Measurements from ENCODE around the gene SEC24D. TPM values are rescaled to one million over a fixed set of nuclear protein-coding genes. Genes with fewer than 3 reads are reported as not detected.

SEC24D gene
- total and polyA plus RNA-seq, 2 of the 8 experiments (the other 6 are each of a cell fraction or from before 2014, with no cell fraction given), result 28.9 to 91.6 TPM

DNA sequence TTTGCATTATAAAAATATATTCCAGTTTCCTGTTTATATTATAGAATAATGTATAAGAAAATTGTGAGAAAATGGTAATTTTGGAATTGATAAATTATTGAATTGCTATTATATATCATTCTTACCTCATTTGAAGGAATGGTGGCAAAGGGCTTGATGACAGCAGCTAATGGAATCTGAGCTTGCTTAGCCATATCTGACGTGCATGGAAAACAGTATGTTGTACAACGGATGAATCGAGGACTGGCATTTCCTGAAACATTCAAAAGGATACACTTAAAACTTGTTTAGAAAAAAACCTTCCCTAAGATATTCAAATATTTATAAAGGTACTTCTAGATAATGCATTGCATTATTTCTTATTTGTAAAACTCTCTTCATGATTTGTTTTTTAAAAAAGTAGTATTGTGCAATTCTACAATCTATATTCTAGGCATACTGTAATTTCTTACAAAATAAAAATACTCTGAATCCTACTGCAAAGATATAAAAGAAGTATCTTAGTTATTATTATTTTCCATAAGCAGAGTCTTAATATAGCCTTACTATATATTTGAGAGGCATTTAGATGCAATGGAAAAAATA is 38.3 kb downstream of the SEC24D start:
- H3K79me2 ChIP-seq (ENCODE audit: control insufficient read depth in 1 of 2, insufficient read depth in 2 of 2, low read length in 2 of 2), result no peaks in the 10 kb centered on the region
- no peak for TF ChIP-seq SP2 (IDR thresholded peaks at IDR 0.05; ENCODE audit: low read length)

More for the DNA sequence above, 38.3 kb downstream of the SEC24D start:
- H2BK120ac ChIP-seq (replicated peaks; ENCODE audit: low read depth, low read length), result no peak overlapping the region
- H4K5ac ChIP-seq (ENCODE audit: insufficient read length, low read depth, low read length), result no peak overlapping the region
- no peak overlapping the region for H4K91ac ChIP-seq (replicated peaks; ENCODE audit: insufficient read length, low read length)
- WGBS, 2 experiments (ENCODE audit: extremely low coverage in 1 of 2, insufficient coverage in 1 of 2, insufficient read length in 1 of 2, insufficient replicate concordance in 2 of 2, low coverage in 1 of 2, low lambda C conversion rate in 2 of 2, missing lambda C conversion rate in 1 of 2), result 93% methylated on average over 3 of the region's 3 CpGs; no CpG with 5 or more reads in 1 of the 2 experiments
- no peak overlapping the region for H2BK15ac ChIP-seq (ENCODE audit: low read length)
- ChIA-PET POLR2A (ENCODE audit: partially characterized antibody) (interaction anchor here (1.3 kb wide), 1 partner anchor 39 kb away, joined by 3 read pairs; no protein-coding TSS in a partner anchor), CTCF (ENCODE audit: partially characterized antibody) (interaction anchor here (1.2 to 2.6 kb wide), 8 partner anchors 8 to 442 kb away, joined by 4 to 7 read pairs (median 5); no protein-coding TSS in a partner anchor)
- peaks cover 12 to 61% (median 41%) of the 10 kb centered on the region in 4 experiments for H3K36me3 ChIP-seq (ENCODE audit: control insufficient read depth in 2 of 4, insufficient read depth in 4 of 4, low read length in 3 of 4)
- no peak overlapping the region for H3K27ac ChIP-seq (ENCODE audit: low read depth, low read length)
- DNase-seq (ENCODE audit: low read depth in 1 of 2, low spot score in 2 of 2), result no peak
- no peaks in the 10 kb centered on the region; a peak in 1 of 7 replicates for H3K4me1 ChIP-seq (replicated peaks in 1 of 4; ENCODE audit: control insufficient read depth in 3 of 4, insufficient read depth in 4 of 4, low read length in 3 of 4)
- no peaks in the 10 kb centered on the region for H3K23me2 ChIP-seq (ENCODE audit: low read depth, low read length)
- H3K56ac ChIP-seq (replicated peaks; ENCODE audit: insufficient read length, low read depth, low read length), result no peak overlapping the region
- no peak overlapping the region for H3K14ac ChIP-seq (ENCODE audit: insufficient read length)
- H2BK20ac ChIP-seq (ENCODE audit: low read length), result no peak overlapping the region
- no peaks in the 10 kb centered on the region for H3K79me1 ChIP-seq (ENCODE audit: low read depth, low read length)
- H3K18ac ChIP-seq (ENCODE audit: extremely low read depth, low read length), result no peak overlapping the region
- no peak for FAIRE-seq
- H3K4me3 ChIP-seq (ENCODE audit: extremely low read depth in 1 of 4, insufficient read depth in 2 of 4, low read depth in 3 of 4, low read length in 4 of 4), result no peak overlapping the region
- H2AK5ac ChIP-seq (ENCODE audit: low read depth, low read length), result no peak overlapping the region
- H4K20me1 ChIP-seq (replicated peaks in 1 of 2; ENCODE audit: control insufficient read depth in 1 of 2, insufficient read depth in 2 of 2, low read length in 2 of 2), result no peaks in the 10 kb centered on the region
- H3K9ac ChIP-seq (replicated peaks in 1 of 4; ENCODE audit: extremely low read depth in 1 of 4, low read depth in 3 of 4, low read length in 3 of 4), result no peak overlapping the region
- no peak overlapping the region for H3K4ac ChIP-seq (replicated peaks; ENCODE audit: insufficient read length, low read depth, low read length)
- H3K9me3 ChIP-seq (ENCODE audit: insufficient read depth in 2 of 2, low read depth in 1 of 2, low read length in 1 of 2), result no peaks in the 10 kb centered on the region; a peak in 1 of 4 replicates
- H2BK12ac ChIP-seq (ENCODE audit: low read depth, low read length), result no peak overlapping the region
- no peak overlapping the region for H2BK5ac ChIP-seq (ENCODE audit: low read depth, low read length)
- H2AFZ ChIP-seq (ENCODE audit: low read length), result no peak overlapping the region
- H3K4me2 ChIP-seq (ENCODE audit: insufficient read depth in 1 of 2, low read depth in 2 of 2, low read length in 2 of 2), result no peak overlapping the region
- no peaks in the 10 kb centered on the region for H3K27me3 ChIP-seq (replicated peaks in 1 of 4; ENCODE audit: control insufficient read depth in 3 of 4, extremely low read depth in 1 of 4, insufficient read depth in 3 of 4, low read length in 3 of 4)
- H4K8ac ChIP-seq (ENCODE audit: extremely low read depth, insufficient read depth, low read length), result no peak overlapping the region
- H3K23ac ChIP-seq (ENCODE audit: insufficient read length), result no peak overlapping the region
